NCI-H524 (cell line): Measurements from ENCODE around the gene ADGRB3.
"Not testable (repeated sequence)": the region's sequence is repeated elsewhere in the genome, so short reads cannot be mapped to it uniquely, and the experiment has no call there.

Experiments
- DNase-seq, 2 experiments: peaks; one replicate each; lab custom pipeline; 2025; lab: John Stamatoyannopoulos, UW

Gene ADGRB3

GRCh38 chr6:68649669-68650068 lies 14.6 kb downstream of the ADGRB3 start:
- DNase-seq: no peak

GRCh38 chr6:68650142-68650541 lies 15.1 kb downstream of the ADGRB3 start:
- DNase-seq: no peak

GRCh38 chr6:68651011-68651985 lies 16.2 kb downstream of the ADGRB3 start:
- peak in 1 of 2 experiments; percentile 7 for DNase-seq

GRCh38 chr6:68652117-68652536 lies 17.0 kb downstream of the ADGRB3 start:
- no peak for DNase-seq

- no peak for DNase-seq
Observed at GRCh38 chr6:68653074-68653705, 18.1 kb downstream of the ADGRB3 start.

GRCh38 chr6:68653706-68654089 lies 18.6 kb downstream of the ADGRB3 start:
- DNase-seq: no peak

GRCh38 chr6:68654134-68654533 lies 19.1 kb downstream of the ADGRB3 start:
- DNase-seq: no peak

- no peak for DNase-seq
Observed at GRCh38 chr6:68655028-68655427, 19.9 kb downstream of the ADGRB3 start.

GRCh38 chr6:68657374-68658139 lies 22.5 kb downstream of the ADGRB3 start:
- peak in 1 of 2 experiments; percentile 6 for DNase-seq

GRCh38 chr6:68658338-68658737 lies 23.3 kb downstream of the ADGRB3 start:
- no peak for DNase-seq

GRCh38 chr6:68673255-68673654 lies 38.2 kb downstream of the ADGRB3 start:
- DNase-seq: no peak

- DNase-seq: no peak
Observed at GRCh38 chr6:68675548-68675947, 40.5 kb downstream of the ADGRB3 start.

GRCh38 chr6:68676094-68676493 lies 41.0 kb downstream of the ADGRB3 start:
- not testable (repeated sequence) for DNase-seq

GRCh38 chr6:68677058-68677457 lies 42.0 kb downstream of the ADGRB3 start:
- no peak for DNase-seq

- DNase-seq: no peak
Observed at GRCh38 chr6:68679399-68679798, 44.3 kb downstream of the ADGRB3 start.

- DNase-seq: no peak
Observed at GRCh38 chr6:68680264-68680663, 45.2 kb downstream of the ADGRB3 start.

- DNase-seq: no peak
Observed at GRCh38 chr6:68689910-68690309, 54.8 kb downstream of the ADGRB3 start.

- no peak for DNase-seq
Observed at GRCh38 chr6:68691120-68691519, 56.0 kb downstream of the ADGRB3 start.

- no peak for DNase-seq
Observed at GRCh38 chr6:68693271-68693670, 58.2 kb downstream of the ADGRB3 start.

GRCh38 chr6:68695403-68695802 lies 60.3 kb downstream of the ADGRB3 start:
- DNase-seq: no peak

GRCh38 chr6:68695838-68696237 lies 60.8 kb downstream of the ADGRB3 start:
- DNase-seq: no peak

- peak in 1 of 2 experiments; percentile 33 for DNase-seq
Observed at GRCh38 chr6:68697394-68697793, 62.3 kb downstream of the ADGRB3 start.
